ENCODE data around the gene TEX30. TPM values are rescaled to one million over a fixed set of nuclear protein-coding genes. Genes with fewer than 3 reads are reported as not detected.

The TEX30 gene
- total RNA-seq, 5 donors from 2014 or later (not counting 1 experiment from before 2014, with no cell fraction given) = 5.5 to 8.6 (median 7.8) TPM

DNA sequence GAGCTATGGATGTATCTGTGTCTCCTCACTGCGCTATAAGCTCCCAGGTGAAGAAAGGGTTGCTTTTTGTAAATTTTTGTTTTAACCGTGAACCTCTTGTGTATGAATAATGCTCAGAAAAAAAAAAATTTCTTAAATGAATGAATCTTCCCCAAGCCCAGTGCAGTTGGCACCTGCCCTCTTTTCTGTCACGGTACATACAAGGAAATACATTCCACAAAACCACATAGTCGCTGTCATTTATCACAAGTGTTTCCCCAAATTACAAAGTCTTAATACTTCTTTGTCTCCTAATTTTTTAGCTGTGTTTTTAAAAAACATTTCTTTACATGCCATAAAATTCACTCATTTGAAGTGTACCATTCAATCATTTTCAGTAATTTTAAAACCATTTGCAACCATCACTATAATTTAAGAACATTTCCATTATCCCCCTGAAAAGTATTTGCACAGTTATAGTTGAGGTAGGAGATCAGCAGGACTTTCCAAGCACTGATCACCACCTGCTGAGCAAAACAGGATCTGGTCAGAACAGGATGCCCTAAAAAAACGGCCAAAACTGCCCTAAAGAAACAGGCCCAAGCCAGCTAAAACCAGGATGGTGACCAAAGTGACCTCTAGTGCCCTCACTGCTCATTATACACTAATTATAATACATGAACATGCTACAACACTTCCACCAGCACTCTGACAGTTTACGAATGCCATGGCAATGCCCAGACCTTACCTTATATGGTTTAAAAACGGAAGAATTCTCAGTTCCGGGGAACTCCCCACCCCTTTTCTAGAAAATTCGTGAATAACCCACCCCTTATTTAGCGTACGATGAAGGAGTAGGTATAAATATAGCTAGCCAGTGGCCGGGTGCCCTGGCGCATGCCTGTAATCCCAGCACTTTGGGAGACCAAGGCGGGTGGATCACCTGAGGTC, 1.3 kb upstream of the TEX30 start:
- WGBS (ENCODE audit: insufficient coverage) = 84% methylated on average over 4 of the region's 14 CpGs
- CTCF ChIA-PET = interaction anchor here in 1 of 2 donors (1.1 kb wide), 1 partner anchor 25 kb away, joined by 4 read pairs; no protein-coding TSS in a partner anchor

DNA sequence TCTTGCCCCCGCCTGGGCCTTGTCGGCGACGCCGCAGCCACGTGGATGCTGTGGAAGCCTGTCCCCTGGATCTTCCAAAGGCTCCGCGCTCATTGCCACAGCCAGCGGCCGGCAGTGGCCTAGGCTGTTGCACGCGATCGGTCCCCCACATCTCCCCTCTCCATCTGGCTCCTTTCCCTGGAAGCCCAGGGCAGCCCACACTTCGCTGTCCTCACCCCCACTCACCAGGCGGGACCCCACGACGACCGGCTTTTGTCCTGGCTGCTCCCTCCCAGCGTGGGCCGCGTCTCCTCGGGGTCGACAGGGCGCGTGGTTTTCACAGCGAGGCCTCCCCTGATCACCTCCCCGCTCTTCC, 605 bp upstream of the TEX30 start:
- no peaks in the 10 kb centered on the region for H3K27me3 Mint-ChIP-seq
- peaks cover 28 to 55% (median 52%) of the 10 kb centered on the region in 3 donors for H3K4me1 Mint-ChIP-seq
- no peaks in the 10 kb centered on the region for H3K9me3 Mint-ChIP-seq
- H3K36me3 Mint-ChIP-seq = no peaks in the 10 kb centered on the region
- POLR2A ChIA-PET = interaction anchor here in 1 of 2 donors (0.6 to 1.3 kb wide), 3 partner anchors 25 to 71 kb away, joined by 3 to 10 read pairs (median 3); partner anchors contain the start of gene ERCC5
- Histone ChIP-seq H3K27ac (ENCODE audit: low read length) (peak overlapping the region; percentile 82), H3K4me1 (ENCODE audit: control insufficient read depth in 1 of 2, extremely low read depth in 1 of 2, insufficient read depth in 2 of 2, low read length in 2 of 2) (peaks cover 7 to 23% of the 10 kb centered on the region in 2 experiments), H3K4me3 (ENCODE audit: control insufficient read depth in 1 of 2, extremely low read depth in 1 of 2, low read length in 1 of 2) (peak overlapping the region; percentile 85 to 91), H3K27me3 (replicated peaks in 1 of 2; ENCODE audit: control insufficient read depth in 2 of 2, extremely low read depth in 1 of 2, insufficient read depth in 2 of 2, low read length in 1 of 2) (no peaks in the 10 kb centered on the region), H3K9me3 (no peaks in the 10 kb centered on the region), H3K36me3 (ENCODE audit: control insufficient read depth in 2 of 2, extremely low read depth in 1 of 2, insufficient read depth in 1 of 2, low read length in 1 of 2) (no peaks in the 10 kb centered on the region)
- DNase-seq (peak in 1 of 35 experiments; percentile 5), ATAC-seq (replicated peaks in 1 of 4) (no peak)
- H3K27ac Mint-ChIP-seq = peak overlapping the region; percentile 89 to 92
- 61% methylated on average over 25 of the region's 27 CpGs for WGBS (ENCODE audit: insufficient coverage)
- peak overlapping the region; percentile 88 to 94 (median 89) for H3K4me3 Mint-ChIP-seq
- CTCF ChIA-PET = interaction anchor here (0.9 to 1.3 kb wide), 3 partner anchors 26 to 182 kb away, joined by 4 to 6 read pairs (median 6); no protein-coding TSS in a partner anchor

More for the DNA sequence above, 1.3 kb upstream of the TEX30 start:
- Histone ChIP-seq H3K4me3 (ENCODE audit: control insufficient read depth in 1 of 2, extremely low read depth in 1 of 2, low read length in 1 of 2) (no peak overlapping the region), H3K36me3 (ENCODE audit: control insufficient read depth in 2 of 2, extremely low read depth in 1 of 2, insufficient read depth in 1 of 2, low read length in 1 of 2) (no peaks in the 10 kb centered on the region), H3K27ac (ENCODE audit: low read length) (no peak overlapping the region), H3K9me3 (no peaks in the 10 kb centered on the region), H3K4me1 (ENCODE audit: control insufficient read depth in 1 of 2, extremely low read depth in 1 of 2, insufficient read depth in 2 of 2, low read length in 2 of 2) (peaks cover 13 to 29% of the 10 kb centered on the region in 2 experiments), H3K27me3 (replicated peaks in 1 of 2; ENCODE audit: control insufficient read depth in 2 of 2, extremely low read depth in 1 of 2, insufficient read depth in 2 of 2, low read length in 1 of 2) (no peaks in the 10 kb centered on the region)
- Mint-ChIP-seq H3K9me3 (no peaks in the 10 kb centered on the region), H3K4me1 (peaks cover 35 to 59% (median 56%) of the 10 kb centered on the region in 3 donors), H3K36me3 (no peaks in the 10 kb centered on the region), H3K4me3 (peak overlapping the region; percentile 88 to 94 (median 89)), H3K27ac (peak overlapping the region; percentile 89 to 92), H3K27me3 (no peaks in the 10 kb centered on the region)
- ATAC-seq (replicated peaks in 1 of 4) (no peak), DNase-seq (no peak)
- POLR2A ChIA-PET = no interaction called here

DNA sequence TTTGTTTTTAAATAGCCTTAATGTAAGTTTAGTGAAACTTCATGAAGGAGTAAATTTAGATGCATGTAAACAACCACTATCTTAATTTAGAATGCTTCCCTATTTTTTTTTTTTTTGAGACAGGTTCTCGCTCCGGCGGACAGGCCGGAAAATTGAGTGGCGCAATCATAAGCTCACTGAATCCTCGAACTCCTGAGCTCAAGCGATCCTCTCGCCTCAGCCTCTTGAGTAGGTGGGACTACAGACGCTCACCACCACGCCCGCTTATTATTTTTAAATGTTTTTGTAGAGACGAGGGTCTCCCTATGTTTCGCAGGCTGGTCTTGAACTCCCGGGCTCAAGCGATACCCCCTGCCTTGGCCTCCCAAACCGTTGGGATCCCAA, 1.6 kb downstream of the TEX30 start:
- Histone ChIP-seq H3K4me1 (ENCODE audit: control insufficient read depth in 1 of 2, extremely low read depth in 1 of 2, insufficient read depth in 2 of 2, low read length in 2 of 2) (peaks cover 0 to 19% of the 10 kb centered on the region in 2 experiments), H3K27ac (ENCODE audit: low read length) (no peak overlapping the region), H3K27me3 (replicated peaks in 1 of 2; ENCODE audit: control insufficient read depth in 2 of 2, extremely low read depth in 1 of 2, insufficient read depth in 2 of 2, low read length in 1 of 2) (no peaks in the 10 kb centered on the region), H3K4me3 (ENCODE audit: control insufficient read depth in 1 of 2, extremely low read depth in 1 of 2, low read length in 1 of 2) (no peak overlapping the region), H3K9me3 (no peaks in the 10 kb centered on the region), H3K36me3 (ENCODE audit: control insufficient read depth in 2 of 2, extremely low read depth in 1 of 2, insufficient read depth in 1 of 2, low read length in 1 of 2) (no peaks in the 10 kb centered on the region)
- DNase-seq (no peak), ATAC-seq (replicated peaks in 1 of 4) (no peak)
- Mint-ChIP-seq H3K27me3 (no peaks in the 10 kb centered on the region), H3K9me3 (no peaks in the 10 kb centered on the region), H3K4me3 (peak overlapping the region; percentile 88 to 94 (median 89)), H3K4me1 (peaks cover 21 to 45% (median 43%) of the 10 kb centered on the region in 3 donors), H3K36me3 (no peaks in the 10 kb centered on the region), H3K27ac (no peak overlapping the region)
- ChIA-PET CTCF (interaction anchor here in 1 of 2 donors (0.7 kb wide), 1 partner anchor 19 kb away, joined by 3 read pairs; no protein-coding TSS in a partner anchor), POLR2A (interaction anchor here in 1 of 2 donors (0.6 kb wide), 2 partner anchors 41 to 58 kb away, joined by 3 read pairs; no protein-coding TSS in a partner anchor)
- 98% methylated on average over 6 of the region's 16 CpGs for WGBS (ENCODE audit: insufficient coverage)

- WGBS (ENCODE audit: insufficient coverage) = no CpG with 5 or more reads among the region's 6 CpGs
- no peak for ATAC-seq (replicated peaks in 1 of 4)
- peaks cover 21 to 45% (median 43%) of the 10 kb centered on the region in 3 donors for H3K4me1 Mint-ChIP-seq
These were observed 2.1 kb downstream of the TEX30 start for GRCh38 chr13:102771298-102772041.

GRCh38 chr13:102770435-102770834, 3.2 kb downstream of the TEX30 start:
- Histone ChIP-seq H3K27me3 (replicated peaks in 1 of 2; ENCODE audit: control insufficient read depth in 2 of 2, extremely low read depth in 1 of 2, insufficient read depth in 2 of 2, low read length in 1 of 2) (no peaks in the 10 kb centered on the region), H3K4me3 (ENCODE audit: control insufficient read depth in 1 of 2, extremely low read depth in 1 of 2, low read length in 1 of 2) (no peak overlapping the region), H3K36me3 (ENCODE audit: control insufficient read depth in 2 of 2, extremely low read depth in 1 of 2, insufficient read depth in 1 of 2, low read length in 1 of 2) (no peaks in the 10 kb centered on the region), H3K27ac (ENCODE audit: low read length) (no peak overlapping the region), H3K9me3 (no peaks in the 10 kb centered on the region), H3K4me1 (ENCODE audit: control insufficient read depth in 1 of 2, extremely low read depth in 1 of 2, insufficient read depth in 2 of 2, low read length in 2 of 2) (peaks cover 0 to 19% of the 10 kb centered on the region in 2 experiments)
- no peak for DNase-seq
- H3K27me3 Mint-ChIP-seq = no peaks in the 10 kb centered on the region
- peaks cover 21 to 45% (median 43%) of the 10 kb centered on the region in 3 donors for H3K4me1 Mint-ChIP-seq
- POLR2A ChIA-PET = interaction anchor here in 1 of 2 donors (0.6 kb wide), 1 partner anchor 127 kb away, joined by 3 read pairs; no protein-coding TSS in a partner anchor
- no peak for ATAC-seq (replicated peaks in 1 of 4)
- 100% methylated on average over 1 of the region's 2 CpGs for WGBS (ENCODE audit: insufficient coverage)
- H3K27ac Mint-ChIP-seq = no peak overlapping the region
- no peaks in the 10 kb centered on the region for H3K9me3 Mint-ChIP-seq
- no peak overlapping the region for H3K4me3 Mint-ChIP-seq
- CTCF ChIA-PET = no interaction called here
- H3K36me3 Mint-ChIP-seq = peaks cover 6% of the 10 kb centered on the region

More at GRCh38 chr13:102771298-102772041, 2.1 kb downstream of the TEX30 start:
- Mint-ChIP-seq H3K27me3 (no peaks in the 10 kb centered on the region), H3K4me3 (peak overlapping the region; percentile 7 to 89 (median 88)), H3K36me3 (peaks cover 5% of the 10 kb centered on the region), H3K9me3 (no peaks in the 10 kb centered on the region), H3K27ac (peak overlapping the region in 1 of 2 donors; percentile 17)
- peaks cover 0 to 19% of the 10 kb centered on the region in 2 experiments for H3K4me1 ChIP-seq (ENCODE audit: control insufficient read depth in 1 of 2, extremely low read depth in 1 of 2, insufficient read depth in 2 of 2, low read length in 2 of 2)
- no peak overlapping the region for H3K4me3 ChIP-seq (ENCODE audit: control insufficient read depth in 1 of 2, extremely low read depth in 1 of 2, low read length in 1 of 2)
- no peaks in the 10 kb centered on the region for H3K36me3 ChIP-seq (ENCODE audit: control insufficient read depth in 2 of 2, extremely low read depth in 1 of 2, insufficient read depth in 1 of 2, low read length in 1 of 2)
- POLR2A ChIA-PET = interaction anchor here (0.5 to 0.6 kb wide), 3 partner anchors 93 to 186 kb away, joined by 3 to 5 read pairs (median 4); no protein-coding TSS in a partner anchor
- no peak overlapping the region for H3K27ac ChIP-seq (ENCODE audit: low read length)
- no peaks in the 10 kb centered on the region for H3K27me3 ChIP-seq (replicated peaks in 1 of 2; ENCODE audit: control insufficient read depth in 2 of 2, extremely low read depth in 1 of 2, insufficient read depth in 2 of 2, low read length in 1 of 2)
- no peak for DNase-seq
- H3K9me3 ChIP-seq = no peaks in the 10 kb centered on the region
- CTCF ChIA-PET = no interaction called here

DNA sequence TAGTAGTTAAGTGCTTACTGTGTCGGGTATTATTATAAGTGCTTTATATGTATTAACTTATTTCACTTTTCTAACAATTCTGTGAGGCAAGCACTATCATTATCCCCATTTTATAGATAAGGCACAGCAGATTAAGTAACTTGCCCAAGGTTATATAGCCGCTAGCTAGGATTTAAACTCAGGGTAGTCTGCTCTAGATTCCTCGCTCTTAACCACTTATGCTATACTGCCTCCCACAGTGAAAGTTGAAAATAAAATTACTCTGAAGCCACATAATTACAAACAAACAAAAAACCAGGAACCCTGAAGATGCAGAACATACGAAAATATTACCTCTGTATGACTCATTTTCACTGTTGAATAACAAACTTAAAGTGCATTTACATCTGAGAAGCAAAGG, 3.9 kb downstream of the TEX30 start:
- H3K36me3 ChIP-seq (ENCODE audit: control insufficient read depth in 2 of 2, extremely low read depth in 1 of 2, insufficient read depth in 1 of 2, low read length in 1 of 2) = no peaks in the 10 kb centered on the region
- ATAC-seq (replicated peaks in 1 of 4) (no peak), DNase-seq (no peak)
- no peak overlapping the region for H3K27ac ChIP-seq (ENCODE audit: low read length)
- H3K4me3 Mint-ChIP-seq = no peak overlapping the region
- no peaks in the 10 kb centered on the region for H3K9me3 Mint-ChIP-seq
- 100% methylated on average over 2 of the region's 4 CpGs for WGBS (ENCODE audit: insufficient coverage)
- peaks cover 0 to 19% of the 10 kb centered on the region in 2 experiments for H3K4me1 ChIP-seq (ENCODE audit: control insufficient read depth in 1 of 2, extremely low read depth in 1 of 2, insufficient read depth in 2 of 2, low read length in 2 of 2)
- H3K27ac Mint-ChIP-seq = peak overlapping the region in 1 of 2 donors; percentile 34
- ChIA-PET CTCF (no interaction called here), POLR2A (no interaction called here)
- H3K4me1 Mint-ChIP-seq = peaks cover 21 to 42% (median 41%) of the 10 kb centered on the region in 3 donors
- no peak overlapping the region for H3K4me3 ChIP-seq (ENCODE audit: control insufficient read depth in 1 of 2, extremely low read depth in 1 of 2, low read length in 1 of 2)
- H3K36me3 Mint-ChIP-seq = peaks cover 6% of the 10 kb centered on the region
- no peaks in the 10 kb centered on the region for H3K9me3 ChIP-seq
- no peaks in the 10 kb centered on the region for H3K27me3 ChIP-seq (replicated peaks in 1 of 2; ENCODE audit: control insufficient read depth in 2 of 2, extremely low read depth in 1 of 2, insufficient read depth in 2 of 2, low read length in 1 of 2)
- H3K27me3 Mint-ChIP-seq = no peaks in the 10 kb centered on the region

Measured in T-cell (primary cell).